Lung (tissue), 12 donors: ENCODE measurements around the gene KYNU. TPM values are rescaled to one million over a fixed set of nuclear protein-coding genes. Genes with fewer than 3 reads are reported as not detected.

ENCODE experiments used
- ATAC-seq: fragments of 200-7000 bp; cut with Tn5 transposase; one replicate; pipeline ENCODE4 v1.9.1; 2020; ENCODE audit warnings: moderate number of reproducible peaks; ENCODE audit not compliant: insufficient read depth, low FRiP score
- DNase-seq, 3 donors: peaks; one replicate each; pipeline ENCODE4 v3.0.0-alpha.2; 2013 to 2017
- H3K27ac ChIP-seq, 2 donors: one replicate each; pipeline ENCODE4 v1.5.1; 2013; ENCODE audit warnings: mild to moderate bottlenecking in 2 of 2, moderate library complexity in 2 of 2, control low read depth in 1 of 2, inconsistent platforms in 1 of 2, low read depth in 1 of 2, low read length in 1 of 2
- H3K27me3 ChIP-seq, 3 donors: one replicate each; pipeline ENCODE4 v1.5.1; 2013; ENCODE audit warnings: low read length in 2 of 3; ENCODE audit not compliant: control insufficient read depth in 3 of 3, insufficient read depth in 3 of 3
- H3K36me3 ChIP-seq, 4 donors: one replicate each; pipeline ENCODE4 v1.5.1; 2013; ENCODE audit warnings: low read length in 4 of 4, mild to moderate bottlenecking in 1 of 4, moderate library complexity in 1 of 4; ENCODE audit not compliant: control insufficient read depth in 4 of 4, insufficient read depth in 4 of 4
- H3K4me1 ChIP-seq, 5 donors: one replicate each; pipeline ENCODE4 v1.5.1; 2013; ENCODE audit warnings: low read length in 5 of 5, mild to moderate bottlenecking in 2 of 5, moderate library complexity in 1 of 5; ENCODE audit not compliant: control insufficient read depth in 5 of 5, insufficient read depth in 5 of 5
- H3K4me3 ChIP-seq: one replicate; pipeline ENCODE4 v1.5.1; 2013; ENCODE audit warnings: mild to moderate bottlenecking, control low read depth, moderate library complexity
- H3K9ac ChIP-seq, 2 donors: one replicate each; pipeline ENCODE4 v1.5.1; 2013; ENCODE audit warnings: low read length in 2 of 2, control low read depth in 1 of 2; ENCODE audit not compliant: insufficient read depth in 1 of 2
- H3K9me3 ChIP-seq, 4 donors: one replicate each; pipeline ENCODE4 v1.5.1; 2013; ENCODE audit warnings: low read length in 3 of 4, mild to moderate bottlenecking in 1 of 4, moderate library complexity in 1 of 4; ENCODE audit not compliant: control insufficient read depth in 4 of 4, insufficient read depth in 3 of 4
- CTCF ChIP-seq: IDR thresholded peaks from 2 replicates; pipeline ENCODE4 v1.5.1; 2012; ENCODE audit warnings: mild to moderate bottlenecking; ENCODE audit errors: control extremely low read depth, extremely low read depth
- WGBS, 2 donors: extraction: QIAGEN DNeasy Blood & Tissue Kit; methylation state at CpG; one replicate each; pipeline ENCODE4 v1.1.7; 2013; 5-methylcytosine and 5-hydroxymethylcytosine counted together
- polyA plus RNA-seq, 2 donors: library from polyadenylated mRNA; stranded (reverse); fragments of 200-250 nt; gene quantifications; one replicate each; pipeline ENCODE4 v1.2.1, GENCODE V29; 2013
- total RNA-seq, 2 donors: library from RNA; depleted of rRNA in 1 of 2; stranded (reverse); fragments of >200 nt in 1 of 2; gene quantifications; one replicate each; pipeline ENCODE4 v1.2.1, GENCODE V29; 2014 to 2021
- donor health status: control.
- donor health status: control.
- donor health status: Bipolar disorder and iron deficiency.
- donor health status: healthy.
- donor health status: DM: yes; HTN: yes; CAD: no.

The KYNU gene
- total and polyA plus RNA-seq, 4 donors = 6.4 to 33.9 (median 17.1) TPM

GRCh38 chr2:143058851-143059250, 181.4 kb downstream of the KYNU start:
- Histone ChIP-seq H3K9ac (no peak overlapping the region), H3K27me3 (no peaks in the 10 kb centered on the region), H3K27ac (no peak overlapping the region), H3K4me3 (no peak overlapping the region), H3K36me3 (no peaks in the 10 kb centered on the region), H3K9me3 (peaks cover 0 to 7% (median 3%) of the 10 kb centered on the region in 4 donors), H3K4me1 (peaks cover 0 to 7% (median 0%) of the 10 kb centered on the region in 5 donors)
- WGBS, 2 donors = 58 to 74% methylated on average over 1 of the region's 1 CpG
- DNase-seq (peak in 2 of 3 donors; percentile 50 to 60), ATAC-seq (no peak)
- TF ChIP-seq CTCF = no peak

GRCh38 chr2:143063612-143064200, 186.2 kb downstream of the KYNU start:
- no peak for TF ChIP-seq CTCF
- Histone ChIP-seq H3K9ac (no peak overlapping the region), H3K4me3 (no peak overlapping the region), H3K27ac (no peak overlapping the region), H3K4me1 (peaks cover 0 to 7% (median 0%) of the 10 kb centered on the region in 5 donors), H3K27me3 (no peaks in the 10 kb centered on the region), H3K9me3 (peaks cover 0 to 4% (median 0%) of the 10 kb centered on the region in 4 donors), H3K36me3 (no peaks in the 10 kb centered on the region)
- ATAC-seq = no peak
- DNase-seq = no peak
- WGBS, 2 donors = 86 to 89% methylated on average over 1 of the region's 1 CpG

- H3K4me1 ChIP-seq = no peaks in the 10 kb centered on the region
- no peak overlapping the region for H3K27ac ChIP-seq
- 75 to 80% methylated on average over 3 of the region's 3 CpGs for WGBS, 2 donors
- peaks cover 0 to 4% (median 0%) of the 10 kb centered on the region in 4 donors for H3K9me3 ChIP-seq
- no peak overlapping the region for H3K9ac ChIP-seq
- TF ChIP-seq CTCF = no peak
- no peaks in the 10 kb centered on the region for H3K27me3 ChIP-seq
- no peak overlapping the region for H3K4me3 ChIP-seq
- no peaks in the 10 kb centered on the region for H3K36me3 ChIP-seq
- ATAC-seq (no peak), DNase-seq (no peak)
Measured at GRCh38 chr2:143068094-143068493, 190.6 kb downstream of the KYNU start.

GRCh38 chr2:143068509-143068908, 191.0 kb downstream of the KYNU start:
- ATAC-seq = peak; percentile 53
- no peaks in the 10 kb centered on the region for H3K4me1 ChIP-seq
- no peak overlapping the region for H3K9ac ChIP-seq
- peaks cover 0 to 4% (median 0%) of the 10 kb centered on the region in 4 donors for H3K9me3 ChIP-seq
- 16 to 37% methylated on average over 3 of the region's 3 CpGs for WGBS, 2 donors
- H3K4me3 ChIP-seq = no peak overlapping the region
- no peaks in the 10 kb centered on the region for H3K36me3 ChIP-seq
- peak in 1 of 3 donors; percentile 6 for DNase-seq
- TF ChIP-seq CTCF = no peak
- no peaks in the 10 kb centered on the region for H3K27me3 ChIP-seq
- H3K27ac ChIP-seq = no peak overlapping the region
